GM18498 (cell line): Measurements from ENCODE around the gene STARD4.
A peak's percentile ranks its signal among the peaks of the same experiment; 100 is the strongest.

Source experiments
- ATAC-seq: cut with Tn5 transposase; IDR thresholded peaks from one replicate; pipeline ENCODE4 v1.9.1; 2021; ENCODE audit warnings: mild to moderate bottlenecking, moderate library complexity; ENCODE audit not compliant: unreplicated experiment

The STARD4 gene

DNA sequence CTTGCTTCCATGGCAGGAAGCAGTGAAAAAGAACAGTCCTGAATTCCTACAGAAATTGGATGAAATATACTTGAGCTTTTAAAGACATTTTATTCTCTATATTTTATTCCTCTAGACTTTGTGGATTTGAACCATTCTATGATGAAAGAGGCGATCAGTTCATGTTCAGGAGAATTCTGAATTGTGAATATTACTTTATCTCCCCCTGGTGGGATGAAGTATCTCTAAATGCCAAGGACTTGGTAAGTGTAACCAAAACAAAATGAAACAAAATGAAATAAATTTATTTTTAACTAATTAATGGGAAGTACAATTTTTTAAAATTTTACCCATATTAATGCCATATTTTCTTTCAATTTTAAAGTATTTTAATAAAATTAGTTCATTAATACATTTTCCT lies 34.1 kb downstream of the STARD4 start:
- ATAC-seq: no peak

DNA sequence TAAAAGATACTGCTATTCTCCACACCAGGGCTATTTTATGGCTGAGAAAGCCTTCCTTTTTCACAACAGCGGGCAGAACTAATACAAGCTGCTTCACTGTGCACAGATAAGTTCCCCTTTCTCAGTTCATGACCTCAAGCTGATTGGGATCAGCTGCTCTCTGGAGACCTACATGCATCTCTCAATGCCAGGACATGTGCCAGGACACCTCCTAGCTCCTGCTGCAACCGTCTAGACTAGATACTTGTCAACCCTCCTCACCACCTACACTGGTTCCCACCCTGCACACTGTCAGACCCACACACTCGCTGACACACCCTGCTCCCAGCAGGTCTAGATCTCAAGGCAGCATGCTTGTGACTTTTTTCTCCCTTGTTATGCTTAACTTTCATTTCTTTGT lies 39.8 kb downstream of the STARD4 start:
- ATAC-seq: peak; percentile 64

DNA sequence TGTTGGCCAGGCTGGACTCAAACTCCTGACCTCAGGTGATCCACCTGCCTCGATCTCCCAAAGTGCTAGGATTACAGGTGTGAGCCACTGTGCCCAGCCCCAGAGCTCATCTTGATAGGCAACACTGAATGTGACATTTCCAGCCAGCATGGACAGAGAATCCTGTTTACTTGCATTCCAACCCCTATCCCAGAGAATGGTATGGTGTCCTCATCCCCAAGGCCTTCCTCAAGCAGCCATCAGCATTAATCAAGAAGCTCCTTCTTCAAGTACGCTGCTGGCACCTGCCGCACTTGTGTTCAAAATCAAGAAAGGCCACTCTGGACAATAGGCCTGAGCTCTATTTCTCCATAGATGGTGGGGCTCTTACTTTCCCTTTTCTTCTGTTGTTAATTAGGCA lies 40.2 kb downstream of the STARD4 start:
- peak; percentile 15 for ATAC-seq

DNA sequence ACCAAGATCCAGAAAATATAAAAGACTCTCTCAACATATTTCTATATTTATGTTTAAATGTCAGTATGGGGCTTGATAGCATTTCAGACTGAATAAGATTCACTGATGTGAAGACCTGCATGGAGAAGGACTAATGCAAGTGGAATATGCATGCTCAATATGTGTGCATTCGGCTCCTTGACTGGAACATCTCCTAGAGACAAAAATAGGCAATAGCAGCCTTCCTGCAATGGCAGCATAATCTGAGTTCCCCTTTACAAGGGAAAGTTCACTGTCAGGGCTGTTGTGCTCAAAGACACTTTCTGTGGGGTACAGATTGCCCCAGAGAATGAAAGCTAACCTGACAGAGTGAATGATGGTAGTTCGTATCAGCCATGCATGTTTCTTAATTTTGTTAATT lies 42.4 kb downstream of the STARD4 start:
- no peak for ATAC-seq

GRCh38 chr5:111469293-111469896 lies 42.9 kb downstream of the STARD4 start:
- ATAC-seq: no peak

DNA sequence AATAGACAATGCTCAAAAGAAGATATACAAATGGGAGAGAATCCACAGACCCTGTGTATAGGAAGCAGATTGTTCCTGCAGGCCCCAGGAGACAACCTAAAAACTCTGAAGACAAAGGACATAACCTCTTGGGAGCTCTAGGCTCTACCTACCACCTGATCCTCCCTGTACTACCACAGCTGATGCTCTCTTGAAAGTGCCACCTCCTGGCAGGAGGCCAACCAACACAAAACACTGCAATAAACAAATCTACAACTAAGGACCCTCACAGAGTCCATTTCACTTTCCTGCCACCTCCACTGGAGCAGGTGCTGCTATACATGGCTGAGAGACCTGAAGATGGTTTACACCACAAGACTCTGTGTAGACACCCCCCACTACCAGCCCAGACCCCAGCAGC lies 49.0 kb downstream of the STARD4 start:
- no peak for ATAC-seq

- no peak for ATAC-seq
Observed at GRCh38 chr5:111461934-111462333, 50.4 kb downstream of the STARD4 start.

GRCh38 chr5:111461255-111461671 lies 51.1 kb downstream of the STARD4 start:
- ATAC-seq: no peak

DNA sequence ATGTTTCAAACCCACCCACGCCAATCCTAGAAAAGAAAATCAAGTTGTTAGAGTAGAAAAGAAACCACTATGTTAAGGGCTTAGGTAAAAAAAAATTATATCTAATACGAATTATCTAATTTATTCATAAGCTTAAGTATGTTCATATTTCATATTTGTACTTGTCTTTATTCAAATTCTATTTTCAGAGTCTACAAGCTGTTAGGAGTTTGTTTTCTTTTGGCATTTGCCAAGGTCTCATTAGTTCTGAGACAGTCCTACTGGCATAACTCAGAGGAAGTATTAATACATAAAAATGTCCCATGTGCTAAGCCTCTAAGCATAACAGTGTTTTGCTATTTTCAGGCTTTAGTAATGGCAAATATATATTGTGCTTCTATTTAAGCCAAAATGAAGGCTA lies 57.6 kb downstream of the STARD4 start:
- no peak for ATAC-seq

DNA sequence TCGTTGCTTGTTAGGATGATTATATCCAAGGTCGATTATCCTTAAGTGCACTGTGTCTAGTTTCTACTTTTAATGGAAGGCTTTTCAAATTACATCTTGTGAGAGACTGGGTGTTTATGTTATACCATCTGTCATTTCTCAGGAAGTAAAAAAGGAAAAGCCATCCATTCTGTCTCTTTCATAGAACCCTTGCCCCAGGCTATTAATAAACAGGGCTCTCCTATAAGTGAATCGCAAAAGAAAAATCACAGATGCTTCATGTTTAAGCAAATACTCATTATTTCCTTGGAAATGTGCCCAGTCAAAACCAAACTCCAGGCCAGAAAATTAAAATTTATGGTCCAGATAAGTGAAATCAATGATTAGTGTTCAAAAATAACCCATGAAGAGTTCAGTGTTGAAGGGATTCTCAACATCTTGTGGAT lies 58.1 kb downstream of the STARD4 start:
- ATAC-seq: no peak

DNA sequence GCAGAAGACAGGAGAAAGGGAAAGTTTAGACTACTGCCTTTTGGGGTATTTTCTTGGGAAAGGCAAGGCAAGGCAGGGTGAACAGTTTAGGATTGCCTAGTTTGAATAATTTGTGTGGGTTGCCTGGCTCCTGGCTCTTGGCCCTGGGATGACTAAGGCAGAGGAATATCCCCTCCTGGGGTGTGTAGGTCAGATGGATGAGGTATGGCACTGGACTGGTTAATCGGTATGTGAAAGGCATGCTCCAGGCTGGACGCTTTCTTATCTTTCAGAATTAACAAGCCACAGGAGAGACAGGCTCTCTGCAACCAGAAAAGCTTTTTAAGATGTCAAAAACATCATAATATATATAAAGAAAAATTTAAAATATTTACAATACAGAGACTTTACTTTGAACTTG lies 58.6 kb downstream of the STARD4 start:
- no peak for ATAC-seq

- no peak for ATAC-seq
Observed at GRCh38 chr5:111453295-111453694, 59.0 kb downstream of the STARD4 start.

- ATAC-seq: no peak
Observed at GRCh38 chr5:111447822-111448221, 64.5 kb downstream of the STARD4 start.

- ATAC-seq: no peak
Observed at GRCh38 chr5:111447099-111447498, 65.2 kb downstream of the STARD4 start.
